ENCODE results near the gene LTBP1. TPM values are rescaled to one million over a fixed set of nuclear protein-coding genes. Genes with fewer than 3 reads are reported as not detected.

LTBP1 gene
- total RNA-seq, 1 experiment from 2014 or later = 12.5 TPM

- no TSS peak for BruUV-seq (replicated peaks)
- DNase-seq (ENCODE audit: low read depth, low spot score) = no peak
- no peak for ATAC-seq
- no peaks in the 10 kb centered on the region for H3K27me3 ChIP-seq (ENCODE audit: control insufficient read depth, insufficient read depth, low read length)
- intact Hi-C loops (cut with micrococcal nuclease; ENCODE audit: unreplicated experiment) = no loop called here
- CTCF ChIA-PET = no interaction called here
- TF ChIP-seq, protein P1, sequence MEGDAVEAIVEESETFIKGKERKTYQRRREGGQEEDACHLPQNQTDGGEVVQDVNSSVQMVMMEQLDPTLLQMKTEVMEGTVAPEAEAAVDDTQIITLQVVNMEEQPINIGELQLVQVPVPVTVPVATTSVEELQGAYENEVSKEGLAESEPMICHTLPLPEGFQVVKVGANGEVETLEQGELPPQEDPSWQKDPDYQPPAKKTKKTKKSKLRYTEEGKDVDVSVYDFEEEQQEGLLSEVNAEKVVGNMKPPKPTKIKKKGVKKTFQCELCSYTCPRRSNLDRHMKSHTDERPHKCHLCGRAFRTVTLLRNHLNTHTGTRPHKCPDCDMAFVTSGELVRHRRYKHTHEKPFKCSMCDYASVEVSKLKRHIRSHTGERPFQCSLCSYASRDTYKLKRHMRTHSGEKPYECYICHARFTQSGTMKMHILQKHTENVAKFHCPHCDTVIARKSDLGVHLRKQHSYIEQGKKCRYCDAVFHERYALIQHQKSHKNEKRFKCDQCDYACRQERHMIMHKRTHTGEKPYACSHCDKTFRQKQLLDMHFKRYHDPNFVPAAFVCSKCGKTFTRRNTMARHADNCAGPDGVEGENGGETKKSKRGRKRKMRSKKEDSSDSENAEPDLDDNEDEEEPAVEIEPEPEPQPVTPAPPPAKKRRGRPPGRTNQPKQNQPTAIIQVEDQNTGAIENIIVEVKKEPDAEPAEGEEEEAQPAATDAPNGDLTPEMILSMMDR (IDR thresholded peaks at IDR 0.05) = no peak
- no peak for TF ChIP-seq POLR2AphosphoS5 (IDR thresholded peaks at IDR 0.05; ENCODE audit: low read depth, low read length)
- TF ChIP-seq TCF7L2 (IDR thresholded peaks at IDR 0.05; ENCODE audit: low read depth, low read length) = no peak
- TF ChIP-seq SIN3A (IDR thresholded peaks at IDR 0.05; ENCODE audit: borderline replicate concordance, insufficient read depth, low read depth, low read length) = no peak
- POLR2A ChIA-PET = no interaction called here
- in situ Hi-C loops (cut with HindIII; ENCODE audit: low pct_unique_long_range_greater_than_20kb, low sequenced_read_pairs) = no loop called here
- no peaks in the 10 kb centered on the region for H3K9me3 ChIP-seq (ENCODE audit: control insufficient read depth, insufficient read depth, low read depth, low read length)
- H3K27ac ChIP-seq (ENCODE audit: low read length) = no peak overlapping the region
- H3K4me1 ChIP-seq (ENCODE audit: control insufficient read depth, insufficient read depth, low read length) = no peaks in the 10 kb centered on the region
- no peaks in the 10 kb centered on the region for H3K36me3 ChIP-seq (ENCODE audit: control insufficient read depth, insufficient read depth, low read length)
- H3K4me3 ChIP-seq (ENCODE audit: low read depth in 2 of 2, low read length in 2 of 2) = no peak overlapping the region
Observed at GRCh38 chr2:33202641-33203522, 256.1 kb downstream of the LTBP1 start.

DNA sequence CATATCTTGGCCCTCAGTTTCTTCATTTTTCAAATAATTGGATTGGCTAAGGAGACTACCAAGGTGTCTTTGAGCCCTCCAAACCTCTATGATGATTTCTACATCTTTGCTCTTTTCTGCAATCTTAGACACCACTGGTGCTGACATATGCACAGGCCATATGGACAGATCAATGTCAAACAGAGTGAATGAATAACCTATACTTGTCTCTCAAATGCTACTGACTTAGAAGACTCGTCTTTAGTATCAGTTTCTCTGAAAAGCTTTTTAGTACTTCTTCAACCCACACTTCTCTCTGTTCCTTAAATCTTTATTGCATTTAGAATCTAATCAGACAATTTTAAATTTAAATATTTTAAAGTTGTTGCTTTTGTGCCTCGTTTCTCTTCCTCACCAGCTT is 258.2 kb downstream of the LTBP1 start:
- H3K27ac ChIP-seq (ENCODE audit: low read length) = no peak overlapping the region
- no peaks in the 10 kb centered on the region for H3K4me1 ChIP-seq (ENCODE audit: control insufficient read depth, insufficient read depth, low read length)
- BruUV-seq (replicated peaks) = no TSS peak
- H3K36me3 ChIP-seq (ENCODE audit: control insufficient read depth, insufficient read depth, low read length) = no peaks in the 10 kb centered on the region
- DNase-seq (ENCODE audit: low read depth, low spot score) (no peak), ATAC-seq (no peak)
- in situ Hi-C loops (cut with HindIII; ENCODE audit: low pct_unique_long_range_greater_than_20kb, low sequenced_read_pairs) = no loop called here
- H3K27me3 ChIP-seq (ENCODE audit: control insufficient read depth, insufficient read depth, low read length) = no peaks in the 10 kb centered on the region
- H3K4me3 ChIP-seq (ENCODE audit: low read depth in 2 of 2, low read length in 2 of 2) = no peak overlapping the region
- no peaks in the 10 kb centered on the region for H3K9me3 ChIP-seq (ENCODE audit: control insufficient read depth, insufficient read depth, low read depth, low read length)
- CTCF ChIA-PET = interaction anchor here (0.6 kb wide), 1 partner anchor 394 kb away, joined by 3 read pairs; the partner anchor contains the start of gene FAM98A
- POLR2A ChIA-PET = no interaction called here
- TF ChIP-seq SIN3A (IDR thresholded peaks at IDR 0.05; ENCODE audit: borderline replicate concordance, insufficient read depth, low read depth, low read length) = no peak
- intact Hi-C loops (cut with micrococcal nuclease; ENCODE audit: unreplicated experiment) = no loop called here

DNA sequence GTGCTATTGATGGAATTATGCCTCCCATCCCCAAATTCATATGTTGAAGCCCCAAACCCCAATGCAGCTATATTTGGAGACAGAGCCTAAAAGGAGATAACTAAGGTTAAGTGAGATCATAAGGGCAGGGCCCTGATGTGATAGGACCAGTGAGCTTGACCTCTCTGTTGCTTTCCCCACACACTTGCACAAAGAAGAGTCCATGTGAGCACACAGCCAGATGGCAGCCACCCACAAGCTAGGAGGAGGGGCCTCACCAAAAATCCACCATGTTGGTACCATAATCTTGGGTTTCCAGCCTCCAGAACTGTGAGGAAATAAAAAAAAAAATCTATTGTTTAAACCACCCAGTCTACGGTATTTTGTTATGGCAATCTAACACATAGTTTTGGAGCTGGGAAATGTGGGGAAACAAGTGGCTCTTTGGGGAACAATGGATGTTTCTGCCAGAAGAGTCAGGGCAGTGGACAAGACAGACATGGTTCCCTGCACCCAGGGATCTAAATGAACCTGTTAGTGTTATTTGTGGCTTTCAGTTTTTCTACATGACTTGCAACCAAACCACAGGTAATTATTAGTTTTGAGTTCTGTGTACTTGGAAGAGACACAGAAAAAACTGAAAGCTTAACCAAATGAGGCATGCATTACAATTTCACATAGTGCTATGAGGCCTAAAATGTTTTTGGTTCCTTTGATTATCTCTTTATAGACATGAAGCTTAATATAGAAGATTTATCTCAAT is 259.1 kb downstream of the LTBP1 start:
- no TSS peak for BruUV-seq (replicated peaks)
- ATAC-seq (no peak), DNase-seq (ENCODE audit: low read depth, low spot score) (no peak)
- Histone ChIP-seq H3K27me3 (ENCODE audit: control insufficient read depth, insufficient read depth, low read length) (no peaks in the 10 kb centered on the region), H3K9me3 (ENCODE audit: control insufficient read depth, insufficient read depth, low read depth, low read length) (no peaks in the 10 kb centered on the region), H3K4me3 (ENCODE audit: low read depth in 2 of 2, low read length in 2 of 2) (no peak overlapping the region), H3K27ac (ENCODE audit: low read length) (no peak overlapping the region), H3K4me1 (ENCODE audit: control insufficient read depth, insufficient read depth, low read length) (no peaks in the 10 kb centered on the region; the same call in 1 of the 2 replicates), H3K36me3 (ENCODE audit: control insufficient read depth, insufficient read depth, low read length) (no peaks in the 10 kb centered on the region)
- ChIA-PET CTCF (interaction anchor here (0.6 kb wide), 1 partner anchor 393 kb away, joined by 3 read pairs; the partner anchor contains the start of gene FAM98A), POLR2A (no interaction called here)
- TF ChIP-seq, protein P1 (IDR thresholded peaks at IDR 0.05) = no peak
- TF ChIP-seq REST (IDR thresholded peaks at IDR 0.05; ENCODE audit: insufficient read depth in 1 of 2, low read depth in 2 of 2, low read length in 1 of 2) (no peak), POLR2AphosphoS5 (IDR thresholded peaks at IDR 0.05; ENCODE audit: low read depth, low read length) (no peak), TCF7L2 (IDR thresholded peaks at IDR 0.05; ENCODE audit: low read depth, low read length) (no peak), SIN3A (IDR thresholded peaks at IDR 0.05; ENCODE audit: borderline replicate concordance, insufficient read depth, low read depth, low read length) (no peak)
- in situ Hi-C loops (cut with HindIII; ENCODE audit: low pct_unique_long_range_greater_than_20kb, low sequenced_read_pairs) = no loop called here
- intact Hi-C loops (cut with micrococcal nuclease; ENCODE audit: unreplicated experiment) = no loop called here

Data from Panc1 (cell line).